Liver (tissue), 9 donors: ENCODE results near the gene ANKS1A. TPM values are rescaled to one million over a fixed set of nuclear protein-coding genes. Genes with fewer than 3 reads are reported as not detected.

Source experiments
- DNase-seq: peaks from one replicate; pipeline ENCODE4 v3.0.0-alpha.2; 2017; ENCODE audit warnings: low spot score
- H3K27ac ChIP-seq, 2 donors: one replicate each; pipeline ENCODE4 v1.7.0; 2013; ENCODE audit warnings: inconsistent platforms in 2 of 2, low read length in 2 of 2, control low read depth in 1 of 2, low read depth in 1 of 2, mild to moderate bottlenecking in 1 of 2
- H3K27me3 ChIP-seq, 4 donors: one replicate each; pipeline versions ENCODE4 v1.6.1 to v1.7.0; 2013; ENCODE audit warnings: low read length in 3 of 4, inconsistent platforms in 1 of 4, mild to moderate bottlenecking in 1 of 4, moderate library complexity in 1 of 4; ENCODE audit not compliant: control insufficient read depth in 4 of 4, insufficient read depth in 4 of 4
- H3K36me3 ChIP-seq, 4 donors: one replicate each; pipeline versions ENCODE4 v1.6.1 to v1.7.0; 2013; ENCODE audit warnings: low read length in 3 of 4, mild to moderate bottlenecking in 3 of 4, low read depth in 1 of 4, moderate library complexity in 1 of 4; ENCODE audit not compliant: control insufficient read depth in 4 of 4, insufficient read depth in 3 of 4
- H3K4me1 ChIP-seq, 4 donors: one replicate each; pipeline versions ENCODE4 v1.6.1 to v1.7.0; 2013; ENCODE audit warnings: low read length in 3 of 4, mild to moderate bottlenecking in 3 of 4, moderate library complexity in 1 of 4; ENCODE audit not compliant: control insufficient read depth in 4 of 4, insufficient read depth in 4 of 4
- H3K4me3 ChIP-seq, 3 donors: one replicate each; pipeline versions ENCODE4 v1.6.1 to v1.7.0; 2013; ENCODE audit warnings: low read length in 3 of 3, control low read depth in 1 of 3, low read depth in 1 of 3, mild to moderate bottlenecking in 1 of 3
- H3K9ac ChIP-seq, 2 donors: one replicate each; pipeline ENCODE4 v1.7.0; 2013; ENCODE audit warnings: low read length in 2 of 2, mild to moderate bottlenecking in 2 of 2, moderate library complexity in 2 of 2, control low read depth in 1 of 2, low read depth in 1 of 2
- H3K9me3 ChIP-seq, 4 donors: one replicate each; pipeline versions ENCODE4 v1.6.1 to v1.7.0; 2013; ENCODE audit warnings: low read length in 3 of 4; ENCODE audit not compliant: control insufficient read depth in 4 of 4
- EGR1 ChIP-seq, 2 donors: IDR thresholded peaks; 2 replicates each; pipeline ENCODE4 v1.6.1; 2016 to 2018; ENCODE audit warnings: antibody characterized with exemption in 2 of 2, low read depth in 2 of 2
- FOXA1 ChIP-seq: IDR thresholded peaks from 2 replicates; pipeline ENCODE4 v1.6.1; 2016; ENCODE audit warnings: antibody characterized with exemption
- FOXA2 ChIP-seq: IDR thresholded peaks from 2 replicates; pipeline ENCODE4 v1.6.1; 2016; ENCODE audit warnings: antibody characterized with exemption
- HNF4A ChIP-seq, 2 donors: conservative IDR thresholded peaks; 2 replicates each; pipeline ENCODE4 v1.6.1; 2016; ENCODE audit warnings: antibody characterized with exemption in 2 of 2, mild to moderate bottlenecking in 2 of 2
- HNF4G ChIP-seq: IDR thresholded peaks from 2 replicates; pipeline ENCODE4 v1.6.1; 2016; ENCODE audit warnings: antibody characterized with exemption
- JUND ChIP-seq, 2 donors: IDR thresholded peaks; 2 replicates each; pipeline ENCODE4 v1.6.1; 2016; ENCODE audit warnings: antibody characterized with exemption in 2 of 2
- RAD21 ChIP-seq, 2 donors: IDR thresholded peaks; 2 replicates each; pipeline ENCODE4 v1.6.1; 2016; ENCODE audit warnings: antibody characterized with exemption in 2 of 2, mild to moderate bottlenecking in 2 of 2
- SP1 ChIP-seq: IDR thresholded peaks from 2 replicates; pipeline ENCODE4 v1.6.1; 2018; ENCODE audit warnings: antibody characterized with exemption, mild to moderate bottlenecking
- TAF1 ChIP-seq: conservative IDR thresholded peaks from 2 replicates; pipeline ENCODE4 v1.6.1; 2016; ENCODE audit warnings: antibody characterized with exemption, mild to moderate bottlenecking
- YY1 ChIP-seq: IDR thresholded peaks from 2 replicates; pipeline ENCODE4 v1.6.1; 2016; ENCODE audit warnings: antibody characterized with exemption, mild to moderate bottlenecking
- WGBS: extraction: QIAGEN DNeasy Blood & Tissue Kit; methylation state at CpG from one replicate; pipeline ENCODE4 v1.1.7; 2013; 5-methylcytosine and 5-hydroxymethylcytosine counted together
- polyA plus RNA-seq, 2 donors: library from polyadenylated mRNA; stranded (reverse) in 1 of 2; unstranded in 1 of 2; fragments of 200-250 nt in 1 of 2; fragments of >200 nt in 1 of 2; fragmentation: Nextera tagmentation in 1 of 2; extraction: Ambion mirVana in 1 of 2; gene quantifications; one replicate each; pipeline versions ENCODE4 v1.2.1 to v1.2.3, GENCODE V29; 2013 to 2015
- total RNA-seq, 2 donors: library from RNA; depleted of rRNA; stranded (reverse); fragments of >200 nt; gene quantifications; one replicate each; pipeline ENCODE4 v1.2.3, GENCODE V29; 2014
- TF ChIP-seq, protein P1 (sequence below): fragments of 150-350 bp; IDR thresholded peaks from 2 replicates; pipeline ENCODE4 v1.5.1; 2017; ENCODE audit warnings: improper control_type of control experiment, low read depth, low read length; ENCODE audit not compliant: missing input control
- TF ChIP-seq, protein P2 (sequence below): IDR thresholded peaks from 2 replicates; pipeline ENCODE4 v1.6.1; 2016; ENCODE audit warnings: antibody characterized with exemption
- TF ChIP-seq, protein P3 (sequence below): IDR thresholded peaks from 2 replicates; pipeline ENCODE4 v1.6.1; 2016; ENCODE audit warnings: antibody characterized with exemption
- donor health status: healthy.
- donor health status: healthy.
- donor health status: healthy.
- donor health status: healthy.
- donor health status: healthy.

The ANKS1A gene
- total and polyA plus RNA-seq, 4 donors = 4.3 to 18.7 (median 6.7) TPM

DNA sequence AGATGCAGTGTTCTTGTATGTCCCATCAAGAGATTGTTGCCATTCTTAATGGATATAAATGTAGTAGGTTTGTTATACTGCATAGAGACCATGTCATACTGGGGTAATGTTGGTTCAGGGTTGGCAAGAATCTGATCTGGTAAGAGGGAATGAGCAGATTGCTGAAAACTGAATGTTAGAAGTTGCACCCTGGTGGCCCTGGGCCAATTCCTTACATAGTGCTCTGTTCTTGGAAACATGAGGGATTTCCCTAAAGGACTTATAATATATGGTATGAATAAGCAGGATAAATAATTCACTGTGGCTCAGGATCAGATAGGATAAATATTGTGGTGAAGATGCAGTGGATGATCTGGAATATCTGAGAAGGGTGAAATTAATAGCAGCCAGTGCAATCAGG, 70.2 kb downstream of the ANKS1A start (continued):
- TF ChIP-seq FOXA1 (no peak), FOXA2 (no peak), HNF4G (no peak), RAD21 (IDR thresholded peaks at IDR 0.05) (no peak), EGR1 (IDR thresholded peaks at IDR 0.05; ENCODE audit: low read depth in 2 of 2) (no peak), HNF4A (conservative IDR thresholded peaks at IDR 0.05) (no peak), SP1 (no peak), YY1 (no peak), JUND (IDR thresholded peaks at IDR 0.05) (no peak)
- TF ChIP-seq, protein P1, sequence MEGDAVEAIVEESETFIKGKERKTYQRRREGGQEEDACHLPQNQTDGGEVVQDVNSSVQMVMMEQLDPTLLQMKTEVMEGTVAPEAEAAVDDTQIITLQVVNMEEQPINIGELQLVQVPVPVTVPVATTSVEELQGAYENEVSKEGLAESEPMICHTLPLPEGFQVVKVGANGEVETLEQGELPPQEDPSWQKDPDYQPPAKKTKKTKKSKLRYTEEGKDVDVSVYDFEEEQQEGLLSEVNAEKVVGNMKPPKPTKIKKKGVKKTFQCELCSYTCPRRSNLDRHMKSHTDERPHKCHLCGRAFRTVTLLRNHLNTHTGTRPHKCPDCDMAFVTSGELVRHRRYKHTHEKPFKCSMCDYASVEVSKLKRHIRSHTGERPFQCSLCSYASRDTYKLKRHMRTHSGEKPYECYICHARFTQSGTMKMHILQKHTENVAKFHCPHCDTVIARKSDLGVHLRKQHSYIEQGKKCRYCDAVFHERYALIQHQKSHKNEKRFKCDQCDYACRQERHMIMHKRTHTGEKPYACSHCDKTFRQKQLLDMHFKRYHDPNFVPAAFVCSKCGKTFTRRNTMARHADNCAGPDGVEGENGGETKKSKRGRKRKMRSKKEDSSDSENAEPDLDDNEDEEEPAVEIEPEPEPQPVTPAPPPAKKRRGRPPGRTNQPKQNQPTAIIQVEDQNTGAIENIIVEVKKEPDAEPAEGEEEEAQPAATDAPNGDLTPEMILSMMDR = no peak

DNA sequence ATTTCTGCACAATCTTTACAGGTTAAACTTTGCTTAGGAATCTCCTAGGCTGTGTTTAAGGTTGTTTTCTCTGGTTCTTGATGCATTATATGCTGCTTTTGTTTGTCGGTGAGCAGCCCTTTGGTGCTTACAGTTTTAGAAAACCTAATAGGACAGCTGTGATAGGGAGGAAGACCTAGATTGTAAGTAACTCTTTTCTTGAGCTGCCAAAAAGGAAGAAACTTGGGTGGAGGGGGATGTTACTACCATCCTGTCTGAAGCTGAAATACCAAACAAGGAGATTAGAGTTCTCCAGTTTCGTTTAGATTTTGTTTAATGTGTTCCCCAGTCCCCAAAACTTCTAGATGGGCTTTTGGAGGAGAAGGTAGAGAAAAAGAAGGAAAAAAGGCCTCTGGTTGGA, 72.0 kb downstream of the ANKS1A start:
- Histone ChIP-seq H3K36me3 (no peaks in the 10 kb centered on the region), H3K27me3 (no peaks in the 10 kb centered on the region), H3K4me1 (peaks cover 0 to 4% (median 0%) of the 10 kb centered on the region in 4 donors), H3K9me3 (no peaks in the 10 kb centered on the region), H3K27ac (peak overlapping the region; percentile 22 to 38), H3K9ac (no peak overlapping the region), H3K4me3 (no peak overlapping the region)
- WGBS = 78% methylated on average over 2 of the region's 2 CpGs
- DNase-seq = no peak
- TF ChIP-seq, protein P2, sequence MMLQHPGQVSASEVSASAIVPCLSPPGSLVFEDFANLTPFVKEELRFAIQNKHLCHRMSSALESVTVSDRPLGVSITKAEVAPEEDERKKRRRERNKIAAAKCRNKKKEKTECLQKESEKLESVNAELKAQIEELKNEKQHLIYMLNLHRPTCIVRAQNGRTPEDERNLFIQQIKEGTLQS = no peak
- TF ChIP-seq JUND (IDR thresholded peaks at IDR 0.05) (no peak), RAD21 (IDR thresholded peaks at IDR 0.05) (no peak)
- TF ChIP-seq, protein P3, sequence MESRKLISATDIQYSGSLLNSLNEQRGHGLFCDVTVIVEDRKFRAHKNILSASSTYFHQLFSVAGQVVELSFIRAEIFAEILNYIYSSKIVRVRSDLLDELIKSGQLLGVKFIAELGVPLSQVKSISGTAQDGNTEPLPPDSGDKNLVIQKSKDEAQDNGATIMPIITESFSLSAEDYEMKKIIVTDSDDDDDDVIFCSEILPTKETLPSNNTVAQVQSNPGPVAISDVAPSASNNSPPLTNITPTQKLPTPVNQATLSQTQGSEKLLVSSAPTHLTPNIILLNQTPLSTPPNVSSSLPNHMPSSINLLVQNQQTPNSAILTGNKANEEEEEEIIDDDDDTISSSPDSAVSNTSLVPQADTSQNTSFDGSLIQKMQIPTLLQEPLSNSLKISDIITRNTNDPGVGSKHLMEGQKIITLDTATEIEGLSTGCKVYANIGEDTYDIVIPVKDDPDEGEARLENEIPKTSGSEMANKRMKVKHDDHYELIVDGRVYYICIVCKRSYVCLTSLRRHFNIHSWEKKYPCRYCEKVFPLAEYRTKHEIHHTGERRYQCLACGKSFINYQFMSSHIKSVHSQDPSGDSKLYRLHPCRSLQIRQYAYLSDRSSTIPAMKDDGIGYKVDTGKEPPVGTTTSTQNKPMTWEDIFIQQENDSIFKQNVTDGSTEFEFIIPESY = no peak

DNA sequence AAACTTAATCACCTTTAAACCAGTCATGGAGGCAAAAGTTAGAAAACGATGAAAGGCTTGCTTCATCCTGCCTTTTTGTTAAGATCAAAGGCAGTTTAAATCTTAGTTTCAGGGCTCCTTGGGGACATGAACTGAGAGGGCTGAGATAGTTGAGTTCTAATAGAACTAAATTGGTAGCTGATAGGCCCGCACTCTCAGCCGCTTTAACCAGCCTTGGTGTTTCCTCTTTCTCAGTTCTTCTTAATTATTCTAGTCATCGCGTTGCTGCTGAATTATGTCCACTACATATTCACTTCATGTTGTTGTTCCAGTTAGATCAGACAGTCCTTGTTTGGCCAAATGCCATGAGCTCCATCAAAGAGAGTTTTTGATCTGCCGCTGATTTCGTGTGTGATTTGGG, 72.5 kb downstream of the ANKS1A start:
- H3K27ac ChIP-seq = peak overlapping the region; percentile 22 to 38
- no peak overlapping the region for H3K9ac ChIP-seq
- 81% methylated on average over 7 of the region's 7 CpGs for WGBS
- no peak for DNase-seq
- no peaks in the 10 kb centered on the region for H3K27me3 ChIP-seq
- H3K4me1 ChIP-seq = peaks cover 0 to 4% (median 0%) of the 10 kb centered on the region in 4 donors
- TF ChIP-seq TAF1 (no peak), YY1 (no peak), HNF4A (conservative IDR thresholded peaks at IDR 0.05) (no peak)
- TF ChIP-seq, protein P3 = no peak
- TF ChIP-seq, protein P1 = no peak
- H3K9me3 ChIP-seq = no peaks in the 10 kb centered on the region
- no peaks in the 10 kb centered on the region for H3K36me3 ChIP-seq
- no peak overlapping the region for H3K4me3 ChIP-seq
